T47D (cell line): ENCODE measurements around the gene TMEM174.

Experiments
- DNase-seq, 2 experiments: peaks; one replicate each; pipeline versions ENCODE4 v3.0.0 to v3.0.0-alpha.2; 2011 to 2012; ENCODE audit warnings: low read depth in 1 of 2, low spot score in 1 of 2
- JUND ChIP-seq: IDR thresholded peaks from 2 replicates; pipeline ENCODE4 v1.6.1; 2012; ENCODE audit warnings: low read depth
- in situ Hi-C: cut with HindIII; loops from 2 replicates; pipeline ENCODE4 v1.10.0; 2016; ENCODE audit warnings: low sequenced_read_pairs, low pct_unique_long_range_greater_than_20kb

The TMEM174 gene

GRCh38 chr5:73172951-73173350 lies at the start of gene TMEM174:
TSS of gene TMEM174 (plus strand) at chr5:73173193. CDS start at chr5:73173244, 51 bp downstream.
- TF ChIP-seq JUND: no peak
- in situ Hi-C loops: no loop called here
- DNase-seq: no peak

GRCh38 chr5:73125289-73125688 lies 47.7 kb upstream of the TMEM174 start:
- DNase-seq: no peak
- no peak for TF ChIP-seq JUND
- in situ Hi-C loops: no loop called here

GRCh38 chr5:73126381-73126780 lies 46.6 kb upstream of the TMEM174 start:
- no peak for TF ChIP-seq JUND
- in situ Hi-C loops: no loop called here
- DNase-seq: no peak

GRCh38 chr5:73126957-73127356 lies 46.0 kb upstream of the TMEM174 start:
- no peak for DNase-seq
- TF ChIP-seq JUND: no peak
- in situ Hi-C loops: no loop called here

GRCh38 chr5:73129143-73129542 lies 43.9 kb upstream of the TMEM174 start:
- DNase-seq: peak in 1 of 2 experiments; percentile 23
- in situ Hi-C loops: no loop called here
- TF ChIP-seq JUND: no peak

- in situ Hi-C loops: no loop called here
- no peak for DNase-seq
- TF ChIP-seq JUND: no peak
Measured at GRCh38 chr5:73130811-73131210, 42.2 kb upstream of the TMEM174 start.

- in situ Hi-C loops: no loop called here
- TF ChIP-seq JUND: no peak
- DNase-seq: no peak
Measured at GRCh38 chr5:73131711-73132425, 41.1 kb upstream of the TMEM174 start.

GRCh38 chr5:73132759-73133158 lies 40.2 kb upstream of the TMEM174 start:
- in situ Hi-C loops: no loop called here
- DNase-seq: no peak
- no peak for TF ChIP-seq JUND

- in situ Hi-C loops: no loop called here
- TF ChIP-seq JUND: no peak
- DNase-seq: no peak
Measured at GRCh38 chr5:73135021-73135420, 38.0 kb upstream of the TMEM174 start.

- in situ Hi-C loops: no loop called here
- peak in 1 of 2 experiments; percentile 66 for DNase-seq
- TF ChIP-seq JUND: no peak
Measured at GRCh38 chr5:73135429-73136054, 37.5 kb upstream of the TMEM174 start.

GRCh38 chr5:73136055-73136562 lies 36.9 kb upstream of the TMEM174 start:
- no peak for DNase-seq
- in situ Hi-C loops: no loop called here
- TF ChIP-seq JUND: no peak

GRCh38 chr5:73137563-73138530 lies 35.1 kb upstream of the TMEM174 start:
- TF ChIP-seq JUND: no peak
- no peak for DNase-seq
- in situ Hi-C loops: no loop called here

GRCh38 chr5:73139485-73139884 lies 33.5 kb upstream of the TMEM174 start:
- no peak for TF ChIP-seq JUND
- no peak for DNase-seq
- in situ Hi-C loops: no loop called here
